Activated T-cell treated with anti-CD3 and anti-CD28 coated beads, Interleukin-2, amount 50 U/mL, for 24 hours (primary cell): ENCODE measurements around the gene RWDD3.

ENCODE experiments used
- DNase-seq: peaks from one replicate; pipeline ENCODE4 v3.0.0-alpha.2; 2020
- H3K27ac Mint-ChIP-seq: 2 replicates; pipeline ENCODE4 v1.8.0; 2020; ENCODE audit warnings: mild to moderate bottlenecking, mixed read lengths
- H3K27me3 Mint-ChIP-seq: 2 replicates; pipeline ENCODE4 v1.8.0; 2020; ENCODE audit warnings: mixed read lengths
- H3K36me3 Mint-ChIP-seq: 2 replicates; pipeline ENCODE4 v1.8.0; 2020; ENCODE audit warnings: low read depth, mixed read lengths
- H3K4me1 Mint-ChIP-seq: 2 replicates; pipeline ENCODE4 v1.8.0; 2020; ENCODE audit warnings: low read depth, mixed read lengths
- H3K4me3 Mint-ChIP-seq: 2 replicates; pipeline ENCODE4 v1.8.0; 2020; ENCODE audit warnings: mild to moderate bottlenecking, moderate library complexity, mixed read lengths
- H3K9me3 Mint-ChIP-seq: 2 replicates; pipeline ENCODE4 v1.8.0; 2020; ENCODE audit warnings: mixed read lengths

Gene RWDD3

GRCh38 chr1:95219407-95219806 is 14.6 kb upstream of the RWDD3 start:
- H3K4me3 Mint-ChIP-seq = no peak overlapping the region
- no peak overlapping the region for H3K27ac Mint-ChIP-seq
- peaks cover 37% of the 10 kb centered on the region for H3K27me3 Mint-ChIP-seq
- no peaks in the 10 kb centered on the region for H3K9me3 Mint-ChIP-seq
- H3K36me3 Mint-ChIP-seq = no peaks in the 10 kb centered on the region
- no peaks in the 10 kb centered on the region for H3K4me1 Mint-ChIP-seq
- no peak for DNase-seq

- Mint-ChIP-seq H3K27ac (no peak overlapping the region), H3K4me1 (no peaks in the 10 kb centered on the region), H3K4me3 (no peak overlapping the region), H3K36me3 (no peaks in the 10 kb centered on the region), H3K9me3 (no peaks in the 10 kb centered on the region), H3K27me3 (peaks cover 40% of the 10 kb centered on the region)
- DNase-seq = no peak
Measured at GRCh38 chr1:95221306-95221705, 12.7 kb upstream of the RWDD3 start.

- Mint-ChIP-seq H3K4me3 (no peak overlapping the region), H3K27ac (no peak overlapping the region), H3K4me1 (no peaks in the 10 kb centered on the region), H3K27me3 (peaks cover 35% of the 10 kb centered on the region), H3K36me3 (no peaks in the 10 kb centered on the region), H3K9me3 (no peaks in the 10 kb centered on the region)
- DNase-seq = no peak
Measured at GRCh38 chr1:95222629-95223028, 11.4 kb upstream of the RWDD3 start.

- Mint-ChIP-seq H3K27ac (no peak overlapping the region), H3K9me3 (no peaks in the 10 kb centered on the region), H3K4me3 (no peak overlapping the region), H3K36me3 (no peaks in the 10 kb centered on the region), H3K4me1 (no peaks in the 10 kb centered on the region), H3K27me3 (peaks cover 33% of the 10 kb centered on the region)
- no peak for DNase-seq
Measured at GRCh38 chr1:95223110-95223509, 10.9 kb upstream of the RWDD3 start.

GRCh38 chr1:95226781-95227660 is 7.0 kb upstream of the RWDD3 start:
- no peak for DNase-seq
- no peaks in the 10 kb centered on the region for H3K9me3 Mint-ChIP-seq

GRCh38 chr1:95229037-95229436 is 5.0 kb upstream of the RWDD3 start:
- Mint-ChIP-seq H3K27ac (no peak overlapping the region), H3K9me3 (no peaks in the 10 kb centered on the region)

More at GRCh38 chr1:95226781-95227660, 7.0 kb upstream of the RWDD3 start:
- peaks cover 27% of the 10 kb centered on the region for H3K27me3 Mint-ChIP-seq
- no peak overlapping the region for H3K4me3 Mint-ChIP-seq
- no peaks in the 10 kb centered on the region for H3K36me3 Mint-ChIP-seq
- H3K4me1 Mint-ChIP-seq = no peaks in the 10 kb centered on the region
- H3K27ac Mint-ChIP-seq = no peak overlapping the region

GRCh38 chr1:95229706-95230105 is 4.3 kb upstream of the RWDD3 start:
- Mint-ChIP-seq H3K4me3 (no peak overlapping the region), H3K9me3 (no peaks in the 10 kb centered on the region), H3K27ac (no peak overlapping the region), H3K36me3 (peaks cover 3% of the 10 kb centered on the region), H3K4me1 (peaks cover 11% of the 10 kb centered on the region), H3K27me3 (peaks cover 27% of the 10 kb centered on the region)
- no peak for DNase-seq

More at GRCh38 chr1:95229037-95229436, 5.0 kb upstream of the RWDD3 start:
- no peaks in the 10 kb centered on the region for H3K36me3 Mint-ChIP-seq
- H3K4me3 Mint-ChIP-seq = no peak overlapping the region
- H3K27me3 Mint-ChIP-seq = peaks cover 27% of the 10 kb centered on the region
- peaks cover 9% of the 10 kb centered on the region for H3K4me1 Mint-ChIP-seq
- no peak for DNase-seq

- Mint-ChIP-seq H3K4me3 (no peak overlapping the region), H3K36me3 (peaks cover 3% of the 10 kb centered on the region), H3K9me3 (no peaks in the 10 kb centered on the region), H3K27ac (no peak overlapping the region), H3K27me3 (peaks cover 27% of the 10 kb centered on the region), H3K4me1 (peaks cover 11% of the 10 kb centered on the region)
- no peak for DNase-seq
Measured at GRCh38 chr1:95230256-95230655, 3.8 kb upstream of the RWDD3 start.

GRCh38 chr1:95230768-95231191 is 3.2 kb upstream of the RWDD3 start:
- no peak overlapping the region for H3K4me3 Mint-ChIP-seq
- peaks cover 7% of the 10 kb centered on the region for H3K36me3 Mint-ChIP-seq
- no peaks in the 10 kb centered on the region for H3K9me3 Mint-ChIP-seq
- peaks cover 15% of the 10 kb centered on the region for H3K4me1 Mint-ChIP-seq
- no peak overlapping the region for H3K27ac Mint-ChIP-seq
- DNase-seq = no peak
- peaks cover 27% of the 10 kb centered on the region for H3K27me3 Mint-ChIP-seq

- Mint-ChIP-seq H3K4me3 (peak overlapping the region; percentile 86), H3K27ac (no peak overlapping the region), H3K36me3 (peaks cover 26% of the 10 kb centered on the region)
Measured at GRCh38 chr1:95232646-95233318, 1.2 kb upstream of the RWDD3 start.

GRCh38 chr1:95233319-95233736 is 682 bp upstream of the RWDD3 start:
- H3K36me3 Mint-ChIP-seq = peaks cover 27% of the 10 kb centered on the region
- peaks cover 39% of the 10 kb centered on the region for H3K4me1 Mint-ChIP-seq
- H3K4me3 Mint-ChIP-seq = peak overlapping the region; percentile 86
- no peaks in the 10 kb centered on the region for H3K9me3 Mint-ChIP-seq
- H3K27me3 Mint-ChIP-seq = peaks cover 17% of the 10 kb centered on the region
- DNase-seq = no peak
- peak overlapping the region; percentile 85 for H3K27ac Mint-ChIP-seq

More at GRCh38 chr1:95232646-95233318, 1.2 kb upstream of the RWDD3 start:
- Mint-ChIP-seq H3K9me3 (no peaks in the 10 kb centered on the region), H3K27me3 (peaks cover 17% of the 10 kb centered on the region), H3K4me1 (peaks cover 34% of the 10 kb centered on the region)
- DNase-seq = no peak

- no peak for DNase-seq
- H3K36me3 Mint-ChIP-seq = peaks cover 61% of the 10 kb centered on the region
- H3K4me3 Mint-ChIP-seq = peak overlapping the region; percentile 6
- no peak overlapping the region for H3K27ac Mint-ChIP-seq
- H3K4me1 Mint-ChIP-seq = peaks cover 61% of the 10 kb centered on the region
- peaks cover 7% of the 10 kb centered on the region for H3K9me3 Mint-ChIP-seq
- H3K27me3 Mint-ChIP-seq = no peaks in the 10 kb centered on the region
Measured at GRCh38 chr1:95236784-95237575, 3.0 kb downstream of the RWDD3 start.

- H3K27ac Mint-ChIP-seq = peak overlapping the region; percentile 42
- peaks cover 62% of the 10 kb centered on the region for H3K4me1 Mint-ChIP-seq
- no peak overlapping the region for H3K4me3 Mint-ChIP-seq
- no peaks in the 10 kb centered on the region for H3K27me3 Mint-ChIP-seq
- H3K36me3 Mint-ChIP-seq = peaks cover 69% of the 10 kb centered on the region
- H3K9me3 Mint-ChIP-seq = peaks cover 8% of the 10 kb centered on the region
- DNase-seq = no peak
Measured at GRCh38 chr1:95237981-95238703, 4.1 kb downstream of the RWDD3 start.

- Mint-ChIP-seq H3K27me3 (no peaks in the 10 kb centered on the region), H3K27ac (no peak overlapping the region), H3K36me3 (peaks cover 76% of the 10 kb centered on the region), H3K9me3 (peaks cover 8% of the 10 kb centered on the region), H3K4me1 (peaks cover 28% of the 10 kb centered on the region), H3K4me3 (no peak overlapping the region)
- no peak for DNase-seq
Measured at GRCh38 chr1:95245029-95245428, 11.0 kb downstream of the RWDD3 start.
